ENCODE measurements around the gene KIZ. TPM values are rescaled to one million over a fixed set of nuclear protein-coding genes. Genes with fewer than 3 reads are reported as not detected.

KIZ gene
- total RNA-seq, 1 experiment from 2014 or later: 43.6 TPM

- ChIA-PET CTCF (no interaction called here), POLR2A (no interaction called here)
- Mint-ChIP-seq H3K4me1 (no peaks in the 10 kb centered on the region), H3K9me3 (peaks cover 3% of the 10 kb centered on the region), H3K4me3 (no peak overlapping the region), H3K27me3 (ENCODE audit: low read depth) (no peaks in the 10 kb centered on the region), H3K36me3 (no peaks in the 10 kb centered on the region), H3K27ac (no peak overlapping the region)
- no peak for ATAC-seq
- DNase-seq (ENCODE audit: low spot score): no peak
- no peak for TF ChIP-seq RELA (CRISPR knock-in tag; IDR thresholded peaks at IDR 0.05; ENCODE audit: borderline replicate concordance)
- no peak for TF ChIP-seq AR (CRISPR knock-in tag; IDR thresholded peaks at IDR 0.05)
- TF ChIP-seq ZNF532 (CRISPR knock-in tag; IDR thresholded peaks at IDR 0.05; ENCODE audit: borderline replicate concordance): no peak
- TF ChIP-seq ZNF396 (CRISPR knock-in tag; IDR thresholded peaks at IDR 0.05; ENCODE audit: borderline replicate concordance): no peak
- no peak for TF ChIP-seq ZNF263 (CRISPR knock-in tag; IDR thresholded peaks at IDR 0.05; ENCODE audit: low read depth)
- no peak for TF ChIP-seq ZBTB21 (CRISPR knock-in tag; IDR thresholded peaks at IDR 0.05; ENCODE audit: borderline replicate concordance)
- TF ChIP-seq, protein P1, sequence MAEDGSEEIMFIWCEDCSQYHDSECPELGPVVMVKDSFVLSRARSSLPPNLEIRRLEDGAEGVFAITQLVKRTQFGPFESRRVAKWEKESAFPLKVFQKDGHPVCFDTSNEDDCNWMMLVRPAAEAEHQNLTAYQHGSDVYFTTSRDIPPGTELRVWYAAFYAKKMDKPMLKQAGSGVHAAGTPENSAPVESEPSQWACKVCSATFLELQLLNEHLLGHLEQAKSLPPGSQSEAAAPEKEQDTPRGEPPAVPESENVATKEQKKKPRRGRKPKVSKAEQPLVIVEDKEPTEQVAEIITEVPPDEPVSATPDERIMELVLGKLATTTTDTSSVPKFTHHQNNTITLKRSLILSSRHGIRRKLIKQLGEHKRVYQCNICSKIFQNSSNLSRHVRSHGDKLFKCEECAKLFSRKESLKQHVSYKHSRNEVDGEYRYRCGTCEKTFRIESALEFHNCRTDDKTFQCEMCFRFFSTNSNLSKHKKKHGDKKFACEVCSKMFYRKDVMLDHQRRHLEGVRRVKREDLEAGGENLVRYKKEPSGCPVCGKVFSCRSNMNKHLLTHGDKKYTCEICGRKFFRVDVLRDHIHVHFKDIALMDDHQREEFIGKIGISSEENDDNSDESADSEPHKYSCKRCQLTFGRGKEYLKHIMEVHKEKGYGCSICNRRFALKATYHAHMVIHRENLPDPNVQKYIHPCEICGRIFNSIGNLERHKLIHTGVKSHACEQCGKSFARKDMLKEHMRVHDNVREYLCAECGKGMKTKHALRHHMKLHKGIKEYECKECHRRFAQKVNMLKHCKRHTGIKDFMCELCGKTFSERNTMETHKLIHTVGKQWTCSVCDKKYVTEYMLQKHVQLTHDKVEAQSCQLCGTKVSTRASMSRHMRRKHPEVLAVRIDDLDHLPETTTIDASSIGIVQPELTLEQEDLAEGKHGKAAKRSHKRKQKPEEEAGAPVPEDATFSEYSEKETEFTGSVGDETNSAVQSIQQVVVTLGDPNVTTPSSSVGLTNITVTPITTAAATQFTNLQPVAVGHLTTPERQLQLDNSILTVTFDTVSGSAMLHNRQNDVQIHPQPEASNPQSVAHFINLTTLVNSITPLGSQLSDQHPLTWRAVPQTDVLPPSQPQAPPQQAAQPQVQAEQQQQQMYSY (CRISPR knock-in tag; IDR thresholded peaks at IDR 0.05): no peak
- no peak for TF ChIP-seq FOXP1 (CRISPR knock-in tag; IDR thresholded peaks at IDR 0.05; ENCODE audit: borderline replicate concordance)
- no peak for TF ChIP-seq ZNF232 (CRISPR knock-in tag; IDR thresholded peaks at IDR 0.05)
- TF ChIP-seq, protein P2, sequence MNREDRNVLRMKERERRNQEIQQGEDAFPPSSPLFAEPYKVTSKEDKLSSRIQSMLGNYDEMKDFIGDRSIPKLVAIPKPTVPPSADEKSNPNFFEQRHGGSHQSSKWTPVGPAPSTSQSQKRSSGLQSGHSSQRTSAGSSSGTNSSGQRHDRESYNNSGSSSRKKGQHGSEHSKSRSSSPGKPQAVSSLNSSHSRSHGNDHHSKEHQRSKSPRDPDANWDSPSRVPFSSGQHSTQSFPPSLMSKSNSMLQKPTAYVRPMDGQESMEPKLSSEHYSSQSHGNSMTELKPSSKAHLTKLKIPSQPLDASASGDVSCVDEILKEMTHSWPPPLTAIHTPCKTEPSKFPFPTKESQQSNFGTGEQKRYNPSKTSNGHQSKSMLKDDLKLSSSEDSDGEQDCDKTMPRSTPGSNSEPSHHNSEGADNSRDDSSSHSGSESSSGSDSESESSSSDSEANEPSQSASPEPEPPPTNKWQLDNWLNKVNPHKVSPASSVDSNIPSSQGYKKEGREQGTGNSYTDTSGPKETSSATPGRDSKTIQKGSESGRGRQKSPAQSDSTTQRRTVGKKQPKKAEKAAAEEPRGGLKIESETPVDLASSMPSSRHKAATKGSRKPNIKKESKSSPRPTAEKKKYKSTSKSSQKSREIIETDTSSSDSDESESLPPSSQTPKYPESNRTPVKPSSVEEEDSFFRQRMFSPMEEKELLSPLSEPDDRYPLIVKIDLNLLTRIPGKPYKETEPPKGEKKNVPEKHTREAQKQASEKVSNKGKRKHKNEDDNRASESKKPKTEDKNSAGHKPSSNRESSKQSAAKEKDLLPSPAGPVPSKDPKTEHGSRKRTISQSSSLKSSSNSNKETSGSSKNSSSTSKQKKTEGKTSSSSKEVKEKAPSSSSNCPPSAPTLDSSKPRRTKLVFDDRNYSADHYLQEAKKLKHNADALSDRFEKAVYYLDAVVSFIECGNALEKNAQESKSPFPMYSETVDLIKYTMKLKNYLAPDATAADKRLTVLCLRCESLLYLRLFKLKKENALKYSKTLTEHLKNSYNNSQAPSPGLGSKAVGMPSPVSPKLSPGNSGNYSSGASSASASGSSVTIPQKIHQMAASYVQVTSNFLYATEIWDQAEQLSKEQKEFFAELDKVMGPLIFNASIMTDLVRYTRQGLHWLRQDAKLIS (CRISPR knock-in tag; IDR thresholded peaks at IDR 0.05; ENCODE audit: borderline replicate concordance): no peak
- no peak for TF ChIP-seq GRHL2 (CRISPR knock-in tag; IDR thresholded peaks at IDR 0.05; ENCODE audit: insufficient replicate concordance, severe bottlenecking)
Measured at GRCh38 chr20:21257192-21257591, 131.3 kb downstream of the KIZ start.
